Choroid plexus epithelial cell (primary cell): Measurements from ENCODE around the gene PDIK1L.

Experiments
- DNase-seq: peaks from one replicate; pipeline ENCODE4 v3.0.0-alpha.2; 2010; ENCODE audit warnings: low read depth
- H3K4me3 ChIP-seq: 2 replicates; pipeline ENCODE4 v1.5.1; 2011; ENCODE audit warnings: low read depth, mild to moderate bottlenecking, control low read depth, low read length, moderate library complexity
- CTCF ChIP-seq: conservative IDR thresholded peaks from 2 replicates; pipeline ENCODE4 v1.5.1; 2011; ENCODE audit warnings: low read depth, mild to moderate bottlenecking, control low read depth, inconsistent platforms, low read length, moderate library complexity

PDIK1L gene

GRCh38 chr1:26122988-26123973, 11.7 kb downstream of the PDIK1L start:
- TF ChIP-seq CTCF: no peak
- no peak overlapping the region for H3K4me3 ChIP-seq
- DNase-seq: peak; percentile 78

- TF ChIP-seq CTCF: no peak
- no peak for DNase-seq
- no peak overlapping the region for H3K4me3 ChIP-seq
Observed at GRCh38 chr1:26124418-26125331, 13.1 kb downstream of the PDIK1L start.

DNA sequence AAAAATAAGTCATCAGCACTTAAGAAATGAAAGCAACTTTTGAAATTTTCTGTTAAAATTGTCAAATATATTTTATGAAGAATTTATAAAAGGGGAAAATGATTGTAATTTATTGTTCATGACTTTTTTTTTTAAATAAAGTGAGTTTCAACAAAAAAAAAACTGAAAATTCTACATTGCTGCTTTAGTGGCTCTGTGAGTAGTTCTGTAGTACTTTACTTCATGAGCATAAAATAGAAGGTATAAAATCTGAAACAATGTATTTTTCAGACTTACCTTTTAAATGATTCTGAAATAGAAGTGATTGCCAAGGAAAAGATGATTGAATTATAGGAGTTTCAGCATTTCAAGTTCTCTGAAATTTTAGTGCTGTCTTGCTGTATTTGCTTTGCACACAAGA, 13.8 kb downstream of the PDIK1L start:
- no peak for DNase-seq
- H3K4me3 ChIP-seq: no peak overlapping the region
- TF ChIP-seq CTCF: no peak

- H3K4me3 ChIP-seq: no peak overlapping the region
- no peak for DNase-seq
- TF ChIP-seq CTCF: no peak
Observed at GRCh38 chr1:26125946-26126320, 14.3 kb downstream of the PDIK1L start.

DNA sequence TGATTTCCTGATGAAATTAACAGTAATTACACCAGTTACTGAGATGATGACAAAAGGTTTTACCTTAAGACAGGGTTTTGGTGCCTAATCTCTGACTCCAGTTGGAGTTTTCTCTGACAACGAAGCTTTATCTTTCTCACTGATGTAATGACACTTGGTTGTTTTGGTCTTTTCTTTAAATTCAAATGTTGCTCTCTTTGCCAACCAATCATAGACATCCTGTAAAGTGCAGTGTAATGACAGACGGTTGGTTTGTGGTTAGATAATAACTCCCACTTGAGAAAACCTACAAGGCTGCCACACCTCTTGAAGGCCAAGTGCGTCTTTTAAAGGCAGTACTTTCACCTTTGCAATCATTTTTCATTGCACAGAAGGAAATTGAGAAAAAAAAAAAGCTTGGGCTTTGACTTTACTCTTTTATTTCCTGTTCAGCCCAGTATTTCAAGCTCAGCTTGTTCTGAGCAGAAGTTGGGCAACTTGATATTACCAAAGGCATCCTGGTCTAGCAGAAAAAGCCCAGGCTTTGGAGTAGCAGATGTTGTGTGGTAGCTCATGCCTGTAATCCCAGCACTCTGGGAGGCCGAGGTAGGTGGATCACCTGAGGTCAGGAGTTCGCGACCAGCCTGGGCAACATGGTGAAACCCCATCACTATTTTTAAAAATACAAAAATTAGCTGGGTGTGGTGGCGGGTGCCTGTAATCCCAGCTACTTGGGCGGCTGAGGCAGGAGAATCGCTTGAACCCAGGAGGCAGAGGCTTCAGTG, 14.9 kb downstream of the PDIK1L start:
- peak; percentile 56 for DNase-seq
- TF ChIP-seq CTCF: no peak
- no peak overlapping the region for H3K4me3 ChIP-seq
